HG02938 (cell line): ENCODE results near the gene UPP2.
A peak's percentile ranks its signal among the peaks of the same experiment; 100 is the strongest.

Experiments
- ATAC-seq: cut with Tn5 transposase; IDR thresholded peaks from one replicate; pipeline ENCODE4 v1.9.1; 2021; ENCODE audit warnings: mild to moderate bottlenecking, moderate library complexity; ENCODE audit not compliant: unreplicated experiment

UPP2 gene

GRCh38 chr2:158101384-158101926 lies at the start of gene UPP2:
Gene UPP2 (plus strand): TSS chr2:158101876. CDS start chr2:158102064, 188 bp downstream.
- ATAC-seq, result peak; percentile 83

GRCh38 chr2:158052761-158053160 lies 48.9 kb upstream of the UPP2 start:
- no peak for ATAC-seq

DNA sequence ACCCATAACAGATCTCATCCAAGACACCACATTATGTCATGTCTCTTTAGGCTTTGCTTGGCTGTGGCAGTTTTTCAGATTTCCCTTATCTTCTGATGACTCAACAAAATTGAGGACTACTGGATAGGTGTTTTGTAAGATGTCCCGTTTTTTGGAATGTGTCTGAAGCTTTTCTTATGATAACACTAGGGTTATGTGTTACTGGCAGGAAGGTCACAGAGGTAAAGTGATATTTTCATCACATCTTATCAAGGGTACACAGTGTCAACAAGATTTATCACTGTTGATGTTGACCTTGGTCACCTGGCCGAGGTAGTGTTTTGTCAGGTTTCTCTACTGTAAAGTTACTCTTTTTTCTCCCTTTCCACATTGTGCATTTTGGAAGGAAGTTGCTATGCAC lies 44.8 kb upstream of the UPP2 start:
- ATAC-seq, result no peak

DNA sequence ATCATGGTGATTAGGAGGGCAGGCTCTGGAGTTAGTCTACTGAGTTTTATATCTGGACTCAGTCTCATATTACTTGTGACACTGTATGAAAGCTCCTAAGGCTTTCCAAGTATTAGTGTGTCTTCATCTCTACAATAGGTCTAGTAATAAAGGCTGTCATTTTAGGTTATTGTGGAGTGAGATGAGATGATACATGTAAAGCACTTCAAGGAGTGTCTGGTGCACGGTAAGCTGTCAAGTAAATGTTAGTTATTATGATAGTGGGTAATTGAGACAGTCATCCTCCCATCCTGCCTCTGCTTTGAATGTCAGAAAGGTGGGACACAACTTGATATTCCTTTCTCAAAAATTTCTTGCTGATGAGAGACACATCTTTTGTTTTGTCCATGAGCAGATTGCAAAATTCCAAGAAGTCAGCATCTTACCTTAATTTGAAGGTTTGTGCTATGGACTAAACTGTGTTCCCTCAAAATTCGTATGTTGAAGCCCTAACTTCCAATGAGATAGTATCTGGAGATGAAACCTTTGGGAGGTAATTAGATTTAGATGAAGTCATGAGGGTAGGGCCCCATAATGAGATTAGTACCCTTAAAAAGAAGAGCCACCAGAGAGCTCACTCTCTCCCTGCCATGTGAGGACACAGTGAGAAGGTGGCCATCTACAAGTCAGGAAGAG lies 41.4 kb upstream of the UPP2 start:
- ATAC-seq, result no peak

- ATAC-seq, result no peak
These were observed 40.7 kb upstream of the UPP2 start for GRCh38 chr2:158060835-158061435.

DNA sequence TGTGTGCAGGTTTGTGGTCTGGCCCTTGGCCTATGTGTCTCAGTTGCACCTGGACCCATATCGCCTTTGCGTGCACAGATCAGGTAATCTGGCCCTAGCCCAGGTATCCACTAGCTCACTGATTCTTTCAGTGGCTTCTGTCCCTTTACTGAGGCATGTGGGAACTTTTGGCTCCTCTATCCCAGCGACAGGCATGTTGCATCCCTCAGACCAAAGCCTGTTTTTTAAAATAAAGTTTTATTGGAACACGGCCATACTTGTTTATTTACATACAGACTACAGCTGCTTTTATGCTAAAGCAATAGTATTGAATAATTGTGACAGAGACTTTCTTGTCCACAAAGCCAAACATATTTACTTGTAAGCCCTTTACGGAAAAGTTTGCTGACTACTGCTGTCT lies 39.9 kb upstream of the UPP2 start:
- ATAC-seq, result no peak

DNA sequence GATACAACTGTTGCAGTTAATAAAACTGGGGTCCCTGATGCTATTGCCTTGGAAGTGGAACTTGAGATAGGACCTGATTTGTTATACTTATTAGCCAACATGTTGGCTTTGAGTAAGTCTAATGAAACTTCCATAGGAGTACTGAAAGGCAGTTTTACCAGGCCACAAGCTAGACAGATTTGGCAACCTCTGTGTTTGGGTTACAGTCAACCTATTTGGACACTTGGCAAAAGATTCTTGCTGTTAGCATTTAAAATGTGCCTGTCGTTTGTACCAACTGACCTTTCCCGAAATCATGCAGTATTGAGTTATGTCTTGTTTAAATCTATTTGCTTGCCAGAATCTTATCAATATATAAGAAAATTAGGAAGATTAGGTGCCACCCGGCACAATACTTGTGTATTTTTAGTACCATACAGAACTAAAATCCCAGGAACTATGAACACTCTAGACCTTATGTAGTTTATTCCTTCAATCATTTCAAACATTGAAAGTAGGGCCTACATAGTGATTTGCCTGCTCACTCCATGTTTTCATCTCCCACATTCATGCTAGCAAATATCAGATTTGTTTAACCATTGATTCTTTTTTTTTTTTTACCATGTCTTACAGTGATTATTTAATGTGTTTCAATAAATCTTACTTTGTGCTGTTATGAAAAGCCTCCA lies 35.5 kb upstream of the UPP2 start:
- ATAC-seq, result no peak

- ATAC-seq, result no peak
These were observed 30.7 kb upstream of the UPP2 start for GRCh38 chr2:158071018-158071417.

GRCh38 chr2:158072361-158072760 lies 29.3 kb upstream of the UPP2 start:
- ATAC-seq, result no peak

- ATAC-seq, result no peak
These were observed 22.0 kb upstream of the UPP2 start for GRCh38 chr2:158079672-158080071.

- ATAC-seq, result no peak
These were observed 13.6 kb upstream of the UPP2 start for GRCh38 chr2:158088093-158088492.

- no peak for ATAC-seq
These were observed 12.4 kb upstream of the UPP2 start for GRCh38 chr2:158089322-158089721.

DNA sequence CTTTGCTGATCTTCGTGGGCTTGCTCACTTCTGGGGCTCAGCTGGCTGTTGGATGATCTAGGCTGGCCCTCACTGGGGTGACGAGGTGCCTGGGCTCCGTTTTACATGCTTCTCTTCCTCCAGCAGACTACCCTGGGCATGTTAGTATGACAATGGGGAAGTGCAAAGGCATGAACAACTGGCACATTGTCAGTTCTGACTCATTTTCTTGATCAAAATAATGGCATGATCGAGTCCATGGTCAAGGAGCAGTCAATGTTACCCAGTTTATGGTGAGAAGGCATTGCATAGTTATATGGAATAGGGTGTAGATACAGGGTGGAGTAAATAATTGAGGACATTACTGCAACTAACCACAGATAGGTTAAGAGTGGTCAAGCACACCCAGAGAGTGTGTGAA lies 10.0 kb upstream of the UPP2 start:
- ATAC-seq, result no peak

GRCh38 chr2:158094487-158095092 lies 7.1 kb upstream of the UPP2 start:
- no peak for ATAC-seq

GRCh38 chr2:158095269-158095668 lies 6.4 kb upstream of the UPP2 start:
- no peak for ATAC-seq

- ATAC-seq, result no peak
These were observed 5.8 kb upstream of the UPP2 start for GRCh38 chr2:158095912-158096311.

DNA sequence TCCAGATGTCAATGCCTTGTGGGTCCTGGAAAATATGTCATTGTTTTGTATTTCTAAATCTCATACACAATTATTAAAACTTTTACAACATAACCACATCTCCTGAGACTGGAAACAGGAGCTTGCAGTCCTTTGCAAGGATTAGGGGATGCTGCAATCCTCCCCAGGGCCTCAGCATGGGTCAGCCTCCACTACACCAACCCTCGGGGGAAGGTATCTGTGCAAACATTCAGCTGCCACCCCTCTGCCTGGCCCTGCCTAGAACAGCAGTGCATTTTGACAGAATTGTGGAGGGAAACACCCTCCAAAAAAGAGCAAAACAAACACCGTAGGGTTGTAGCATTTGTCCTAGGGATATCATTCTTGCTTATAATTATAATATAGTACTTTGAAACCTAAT lies 4.2 kb upstream of the UPP2 start:
- no peak for ATAC-seq

DNA sequence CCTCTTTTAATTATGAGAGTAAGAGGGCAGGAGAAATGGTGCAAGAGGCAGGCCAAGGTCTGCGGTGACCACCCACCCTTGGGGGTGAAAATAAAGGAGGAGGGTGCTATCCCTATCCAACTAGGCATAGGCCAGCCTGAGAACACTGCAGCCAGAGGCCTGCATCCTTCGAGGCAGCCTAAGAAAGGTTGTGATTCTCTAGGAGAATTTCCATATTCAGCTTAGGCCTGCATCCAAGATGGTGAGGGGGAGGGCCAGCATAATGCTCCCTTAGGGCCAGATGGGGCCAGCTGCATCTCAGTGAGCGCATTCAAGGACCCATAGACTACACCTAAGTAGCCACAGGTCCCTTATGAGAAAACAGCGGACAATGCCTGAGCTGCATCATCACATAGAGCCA lies 3.5 kb upstream of the UPP2 start:
- ATAC-seq, result no peak

- ATAC-seq, result no peak
These were observed 2.0 kb upstream of the UPP2 start for GRCh38 chr2:158099716-158100115.

DNA sequence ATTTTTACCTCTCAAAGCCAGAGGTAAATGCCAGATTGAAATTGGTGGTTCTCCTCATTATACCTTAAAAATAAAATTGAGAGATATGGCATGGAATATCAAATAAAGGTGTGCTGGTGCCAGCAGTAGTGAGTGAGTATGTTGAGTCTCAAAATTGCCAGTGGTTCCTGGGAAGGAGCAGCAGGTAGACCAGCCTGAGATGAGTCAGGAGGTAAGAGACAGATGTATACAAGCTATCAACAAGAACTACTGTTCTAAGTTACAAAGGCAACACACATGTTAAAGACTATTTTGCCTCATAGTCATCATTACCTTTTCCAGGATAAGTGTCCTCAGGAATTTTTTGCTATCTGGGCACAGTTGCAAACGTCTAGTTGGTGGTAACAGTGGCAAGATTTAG lies 1.3 kb upstream of the UPP2 start:
- ATAC-seq, result no peak

DNA sequence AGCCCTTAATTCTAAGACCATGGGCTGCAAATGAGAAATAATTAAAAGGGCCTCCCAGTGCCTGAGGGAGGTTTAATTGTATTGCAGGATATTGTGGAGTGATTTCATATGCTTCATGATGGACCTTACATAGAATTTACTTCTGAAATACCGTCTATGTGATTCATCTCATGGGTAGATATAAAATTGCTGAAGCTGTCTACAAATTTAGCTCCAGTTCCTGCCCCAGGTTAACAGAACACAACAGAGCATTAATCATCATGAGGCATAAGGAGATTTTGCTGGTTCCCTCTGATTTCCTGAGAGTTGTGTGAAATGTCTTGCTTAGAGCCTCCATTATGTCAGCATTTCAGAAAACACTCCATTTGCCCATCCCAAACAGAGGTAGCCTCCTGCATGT lies 770 bp downstream of the UPP2 start:
- no peak for ATAC-seq
